HG03039 (cell line): Measurements from ENCODE around the gene VAV1.
"Not testable (repeated sequence)": the region's sequence is repeated elsewhere in the genome, so short reads cannot be mapped to it uniquely, and the experiment has no call there.

Experiments
- ATAC-seq: cut with Tn5 transposase; IDR thresholded peaks from one replicate; pipeline ENCODE4 v1.9.1; 2021; ENCODE audit warnings: mild to moderate bottlenecking, moderate library complexity; ENCODE audit not compliant: unreplicated experiment

The VAV1 gene

DNA sequence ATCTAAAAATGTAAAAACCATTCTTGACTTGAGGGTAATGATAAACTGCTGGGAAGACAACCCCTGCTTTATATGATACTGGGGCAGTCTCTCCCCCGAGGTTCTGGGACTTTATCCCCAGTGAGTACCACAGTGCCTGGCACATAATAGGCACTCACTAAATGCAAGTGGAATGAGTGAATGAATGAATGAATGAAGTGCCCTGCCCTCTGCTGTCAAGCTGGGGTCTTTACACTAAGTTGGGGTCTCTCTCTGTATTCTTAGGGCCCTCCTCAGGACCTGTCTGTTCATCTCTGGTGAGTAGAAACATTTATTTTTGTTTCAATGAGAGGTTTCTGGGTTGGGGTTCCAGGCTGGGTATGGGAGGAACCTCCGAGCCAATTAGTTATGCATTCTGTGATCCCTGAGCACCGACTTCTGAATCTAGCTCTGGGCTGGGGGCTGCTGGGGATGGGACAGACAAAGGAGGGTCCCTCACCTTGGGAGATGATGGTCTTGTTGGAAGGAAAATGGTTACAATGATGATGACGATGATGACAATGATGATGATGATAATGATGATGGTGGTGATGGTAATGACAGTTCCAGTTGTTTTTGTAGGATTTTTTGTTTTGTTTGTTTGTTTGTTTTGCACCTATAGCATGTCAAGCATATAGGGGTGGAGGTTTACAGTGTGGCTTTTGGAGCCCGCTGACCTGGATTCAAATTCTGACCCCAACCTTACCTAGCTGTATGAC lies 70.5 kb downstream of the VAV1 start:
- ATAC-seq, result no peak

GRCh38 chr19:6847828-6848200 lies 75.3 kb downstream of the VAV1 start:
- no peak for ATAC-seq

DNA sequence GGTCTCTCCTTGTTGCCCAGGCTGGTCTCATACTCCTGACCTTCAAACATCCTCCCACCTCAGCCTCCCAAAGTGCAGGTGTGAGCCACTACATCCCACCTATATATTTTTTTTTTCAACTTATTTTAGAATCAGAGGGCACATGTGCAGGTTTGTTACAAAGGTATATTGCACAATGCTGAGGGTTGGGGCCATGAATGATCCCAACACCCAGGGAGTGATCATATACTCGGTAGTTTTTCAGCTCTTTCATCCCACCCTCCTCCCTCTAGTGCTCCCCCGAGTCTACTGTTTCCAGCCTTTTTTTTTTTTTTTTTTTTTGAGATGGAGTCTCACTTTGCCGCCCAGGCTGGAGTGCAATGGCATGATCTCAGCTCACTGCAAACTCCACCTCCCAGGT lies 76.5 kb downstream of the VAV1 start:
- ATAC-seq, result no peak

- no peak for ATAC-seq
Measured at GRCh38 chr19:6849876-6850275, 77.4 kb downstream of the VAV1 start.

DNA sequence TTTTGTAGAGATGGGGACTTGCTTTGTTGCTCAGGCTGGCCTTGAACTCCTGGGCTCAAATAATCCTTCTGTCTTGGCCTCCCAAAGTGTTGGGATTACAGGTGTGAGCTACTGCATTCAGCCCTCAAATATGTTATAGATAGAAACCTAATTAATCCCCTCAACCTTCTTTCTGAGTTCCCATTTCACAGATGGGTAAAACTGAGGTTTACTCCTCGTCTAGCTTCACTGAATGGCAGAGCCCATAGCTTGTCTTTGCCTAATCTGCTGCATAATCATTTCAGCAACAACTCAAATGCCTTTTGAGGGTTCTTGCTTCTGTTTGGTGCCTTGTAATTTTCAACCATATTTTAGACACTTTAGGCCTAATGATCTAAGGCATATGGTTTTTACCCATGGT lies 78.9 kb downstream of the VAV1 start:
- no peak for ATAC-seq

DNA sequence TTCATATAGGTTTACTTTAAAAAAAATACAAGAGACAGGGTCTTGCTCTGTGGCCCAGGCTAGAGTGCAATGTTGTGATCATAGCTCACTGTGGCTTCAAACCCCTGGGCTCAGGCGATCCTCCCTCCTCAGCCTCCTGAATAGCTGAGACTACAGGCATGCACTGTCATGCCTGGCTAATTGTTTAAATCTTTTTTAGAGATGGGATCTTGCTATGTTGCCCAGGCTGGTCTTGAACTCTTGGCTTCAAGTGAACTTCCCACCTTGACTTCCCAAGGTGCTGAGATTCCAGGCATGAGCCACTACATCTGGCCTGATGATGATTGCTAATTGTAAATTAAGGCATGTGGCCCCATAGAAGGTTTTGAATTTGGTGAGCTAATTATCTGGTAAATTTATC lies 79.5 kb downstream of the VAV1 start:
- ATAC-seq, result no peak

DNA sequence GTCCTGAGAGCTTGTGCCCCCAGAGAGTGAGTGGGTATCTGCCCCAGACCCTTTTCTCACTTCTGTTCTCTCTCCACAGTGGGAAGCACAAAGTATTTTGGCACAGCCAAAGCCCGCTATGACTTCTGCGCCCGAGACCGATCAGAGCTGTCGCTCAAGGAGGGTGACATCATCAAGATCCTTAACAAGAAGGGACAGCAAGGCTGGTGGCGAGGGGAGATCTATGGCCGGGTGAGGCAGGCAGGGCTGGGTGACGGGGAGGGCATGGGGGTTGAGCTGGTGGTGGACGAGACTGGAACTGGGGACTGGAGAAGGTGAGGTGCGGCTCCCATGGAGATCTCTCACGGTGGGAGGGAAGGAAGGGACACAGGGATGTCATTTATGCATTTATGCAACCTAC lies 81.4 kb downstream of the VAV1 start:
- ATAC-seq, result no peak

GRCh38 chr19:6854758-6855157 lies 82.2 kb downstream of the VAV1 start:
- no peak for ATAC-seq

GRCh38 chr19:6856749-6857372 lies 84.4 kb downstream of the VAV1 start:
- no peak for ATAC-seq

DNA sequence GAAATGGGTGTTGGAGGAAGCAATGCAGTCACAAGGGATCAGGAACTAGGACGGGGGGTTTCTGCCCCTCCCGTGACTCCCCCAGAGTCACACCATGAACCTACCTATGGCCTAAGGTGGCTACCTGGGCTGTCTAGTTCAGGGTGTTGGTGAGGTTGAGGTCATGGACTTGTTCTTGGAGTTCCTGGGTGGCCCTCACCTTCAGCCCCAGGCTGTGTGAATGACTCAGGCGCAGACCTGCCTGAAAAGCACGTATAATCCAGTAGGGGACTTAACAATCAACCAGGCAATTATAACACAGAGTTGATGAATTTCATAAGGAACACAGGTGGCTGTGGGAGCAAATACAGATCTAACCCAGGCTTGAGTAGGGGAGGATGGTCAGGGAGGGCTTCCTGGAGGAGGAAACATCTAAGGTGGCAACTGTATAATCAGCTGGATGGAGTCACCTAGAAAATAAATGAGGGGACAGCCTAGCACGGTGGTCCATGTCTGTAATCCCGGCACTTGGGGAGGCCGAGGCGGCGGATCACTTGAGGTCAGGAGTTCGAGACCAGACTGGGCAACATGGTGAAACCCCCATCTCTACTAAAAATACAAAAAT lies 89.3 kb downstream of the VAV1 start:
- no peak for ATAC-seq

DNA sequence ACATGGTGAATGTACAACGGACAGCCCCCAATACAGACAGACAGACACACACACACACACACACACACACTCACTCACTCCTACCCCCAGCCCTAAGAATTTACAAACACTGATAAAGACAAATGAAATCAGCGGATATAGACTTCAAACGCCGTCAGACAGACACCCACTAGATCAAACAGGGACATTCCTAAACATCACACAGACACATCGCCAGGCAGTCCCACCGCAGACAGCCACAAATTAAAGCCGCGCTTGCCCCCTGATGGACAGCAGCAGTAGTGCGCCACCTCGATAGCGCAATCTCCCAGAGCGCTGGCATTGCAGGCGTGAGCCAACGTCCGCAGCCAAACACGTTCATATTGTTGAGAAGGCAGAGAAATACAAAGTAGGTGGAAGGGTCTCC lies 90.2 kb downstream of the VAV1 start:
- ATAC-seq, result peak; percentile 57

DNA sequence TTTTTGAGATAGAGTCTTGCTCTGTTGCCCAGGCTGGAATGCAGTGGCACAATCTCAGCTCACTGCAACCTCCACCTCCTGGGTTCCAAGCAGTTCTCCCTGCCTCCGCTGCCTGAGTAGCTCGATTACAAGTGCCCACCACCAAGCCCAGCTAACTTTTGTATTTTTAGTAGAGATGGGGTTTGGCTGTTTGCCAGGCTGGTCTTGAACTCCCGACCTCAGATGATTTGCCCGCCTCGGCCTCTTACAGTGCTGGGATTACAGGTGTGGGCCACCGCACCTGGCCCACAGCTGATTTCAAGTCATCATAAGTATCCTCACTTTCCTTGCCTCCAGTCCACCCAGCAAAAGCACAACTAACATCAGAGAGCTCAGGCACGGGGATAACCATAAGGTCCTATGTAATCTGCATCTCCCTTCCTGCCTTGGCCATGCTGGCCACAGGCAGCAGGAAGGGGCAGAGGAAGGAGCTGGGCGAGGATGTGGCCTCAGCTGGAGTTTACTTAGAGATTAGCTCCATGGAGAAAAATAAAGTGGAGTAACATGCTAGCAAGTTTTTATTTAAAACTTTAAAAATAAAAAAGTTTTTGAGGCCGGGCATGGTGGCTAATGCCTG lies 91.9 kb downstream of the VAV1 start:
- ATAC-seq, result no peak

DNA sequence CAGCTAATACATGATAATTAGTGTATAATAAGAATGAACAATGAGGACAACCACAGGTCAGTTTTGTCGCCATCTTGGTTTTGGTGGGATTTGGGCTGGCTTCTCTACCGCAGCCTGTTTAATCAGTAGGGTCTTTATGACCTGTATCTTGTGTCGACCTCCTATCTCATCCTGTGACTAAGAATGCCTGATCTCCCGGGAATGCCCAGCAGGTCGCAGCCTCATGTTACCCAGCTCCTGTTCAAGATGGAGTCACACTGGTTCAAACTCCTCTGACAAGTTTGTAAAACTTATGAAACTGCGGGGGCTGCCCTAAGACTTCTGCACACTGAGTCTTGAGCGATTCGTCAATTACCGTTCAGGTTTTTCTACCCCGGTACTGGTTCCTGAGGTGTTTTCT lies 93.3 kb downstream of the VAV1 start:
- ATAC-seq, result no peak

DNA sequence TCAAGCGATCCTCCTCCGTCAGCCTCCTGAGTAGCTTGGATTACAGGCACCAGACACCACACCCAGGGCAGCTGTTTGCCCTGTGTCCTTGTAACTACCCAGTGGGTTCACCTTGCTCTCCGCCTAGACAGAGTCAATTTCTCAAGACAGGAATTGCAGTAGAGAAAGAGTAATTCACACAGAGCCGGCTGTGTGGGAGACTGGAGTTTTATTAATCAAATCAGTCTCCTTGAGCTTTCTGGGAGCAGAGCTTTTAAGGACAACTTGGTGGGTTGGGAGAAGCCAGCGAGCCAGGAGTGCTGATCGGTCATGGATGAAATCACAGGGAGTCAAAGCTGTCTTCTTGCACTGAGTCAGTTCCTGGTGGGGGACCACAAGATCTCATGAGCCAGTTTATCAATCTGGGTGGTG lies 94.2 kb downstream of the VAV1 start:
- no peak for ATAC-seq

DNA sequence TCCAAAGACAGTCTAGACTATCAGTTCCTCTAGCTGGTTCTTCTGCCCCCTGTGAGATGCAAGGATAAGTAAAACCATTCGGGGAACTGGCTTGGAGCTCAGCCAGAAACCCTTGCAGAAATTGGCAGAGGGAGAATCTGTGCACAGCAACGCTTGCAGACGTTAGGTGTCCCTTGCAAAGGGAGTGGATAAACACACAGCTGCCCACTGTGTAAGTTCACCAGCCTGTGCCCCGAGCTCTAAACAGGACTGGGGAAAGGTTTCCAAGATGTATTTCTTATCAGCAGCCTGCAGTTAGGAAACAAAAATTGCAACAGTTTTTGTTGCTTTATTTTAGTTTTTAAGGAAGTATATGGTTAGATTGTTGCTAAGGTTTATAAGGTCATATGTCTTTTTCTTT lies 95.8 kb downstream of the VAV1 start:
- ATAC-seq, result no peak

DNA sequence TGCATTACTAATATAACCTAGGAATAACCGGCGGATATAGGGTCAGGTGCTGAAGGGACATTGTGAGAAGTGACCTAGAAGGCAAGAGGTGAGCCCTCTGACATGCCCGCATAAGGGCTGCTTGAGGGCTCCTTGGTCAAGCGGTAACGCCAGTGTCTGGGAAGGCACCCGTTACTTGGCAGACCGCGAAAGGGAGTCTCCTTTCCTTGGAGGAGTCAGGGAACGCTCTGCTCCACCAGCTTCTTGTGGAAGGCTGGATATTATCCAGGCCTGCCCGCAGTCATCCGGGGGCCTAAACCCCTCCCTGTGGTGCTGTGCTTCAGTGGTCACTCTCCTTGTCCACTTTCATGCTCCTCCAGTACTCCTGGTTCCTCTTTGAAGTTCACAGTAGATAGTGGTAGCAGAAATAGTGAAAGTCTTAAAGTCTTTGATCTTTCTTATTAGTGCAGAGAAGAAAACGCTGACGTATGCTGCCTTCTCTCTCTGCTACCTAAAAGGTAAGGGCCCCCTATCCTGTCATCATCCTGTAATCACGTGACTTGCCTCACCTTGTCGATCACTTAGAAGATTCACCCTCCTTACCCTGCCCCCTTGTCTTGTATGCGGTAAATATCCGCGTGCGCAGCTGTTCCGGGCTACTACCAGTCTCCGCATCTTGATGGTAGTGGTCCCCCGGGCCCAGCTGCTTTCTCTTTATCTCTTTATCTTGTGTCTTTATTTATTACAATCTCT lies 96.8 kb downstream of the VAV1 start:
- not testable (repeated sequence) for ATAC-seq

DNA sequence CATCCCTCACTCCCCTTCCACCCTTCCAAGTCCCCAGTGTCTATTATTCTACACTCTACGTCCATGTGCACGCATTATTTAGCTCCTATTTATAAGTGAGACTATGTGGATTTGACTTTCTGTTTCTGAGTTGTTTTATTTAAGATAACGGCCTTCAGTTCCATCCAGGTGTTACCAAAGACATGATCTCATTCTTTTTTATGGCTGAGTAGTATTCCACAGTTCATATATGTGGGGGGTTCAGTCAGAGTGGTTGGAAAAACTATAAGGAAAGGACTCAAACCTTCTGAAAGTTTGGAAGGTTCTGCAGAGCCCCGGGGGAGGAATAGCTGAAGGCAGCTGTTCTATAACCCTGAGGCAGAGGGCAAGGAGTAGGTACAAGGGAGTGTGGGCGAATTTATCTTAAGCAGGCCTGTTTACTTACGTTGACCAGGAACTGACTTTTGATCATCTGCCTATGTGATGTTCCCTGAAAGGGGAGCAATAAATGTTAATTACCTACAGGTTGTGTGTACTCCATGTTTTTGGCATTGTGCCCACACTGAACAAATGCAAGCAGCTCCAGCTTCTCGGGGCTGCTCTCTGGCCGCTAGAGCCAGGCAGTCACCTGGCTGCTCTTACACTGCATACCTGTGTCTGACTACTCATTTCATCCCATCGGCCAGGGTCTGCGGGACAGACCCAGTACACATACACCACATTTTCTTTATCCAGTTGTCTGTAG lies 101.4 kb downstream of the VAV1 start:
- no peak for ATAC-seq

- ATAC-seq, result no peak
Measured at GRCh38 chr19:6875218-6875617, 102.7 kb downstream of the VAV1 start.

DNA sequence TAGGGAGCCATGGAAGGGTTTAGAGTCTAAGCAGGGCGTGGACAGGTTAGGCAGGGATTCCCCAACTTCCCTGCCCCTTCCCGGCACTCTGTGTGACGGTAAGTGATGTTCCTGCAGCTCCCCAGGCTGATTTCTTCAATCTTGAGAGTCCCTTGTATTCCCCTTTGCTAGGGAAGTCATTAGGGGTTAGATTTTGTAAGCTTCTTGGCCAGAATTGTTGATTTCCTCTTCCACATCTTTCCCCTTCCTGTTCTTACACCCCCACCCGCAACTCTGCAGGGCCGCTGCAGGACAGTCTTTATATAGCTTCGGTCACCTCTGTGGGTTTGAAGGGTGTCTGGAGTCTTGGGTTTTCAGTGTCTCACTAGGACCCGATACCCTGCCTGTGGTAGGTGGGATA lies 104.2 kb downstream of the VAV1 start:
- no peak for ATAC-seq

DNA sequence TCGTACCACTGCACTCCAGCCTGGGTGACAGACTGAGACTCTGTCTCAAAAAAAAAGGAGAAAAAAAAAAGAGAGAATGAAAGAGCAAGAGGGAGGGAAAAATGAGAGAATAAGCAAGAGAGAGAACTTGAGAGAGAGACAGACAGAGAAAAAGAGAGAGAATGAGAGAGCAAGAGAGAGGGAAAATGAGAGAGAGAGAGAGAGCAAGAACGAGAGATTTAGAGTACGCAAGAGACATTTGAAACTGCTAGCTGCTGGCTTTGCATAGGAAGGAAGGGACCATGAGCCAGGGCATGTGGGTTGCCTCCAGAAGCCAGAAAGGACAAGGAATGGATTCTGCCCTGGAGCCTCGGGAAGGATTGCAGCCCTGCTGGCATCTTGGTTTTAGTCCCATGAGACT lies 105.3 kb downstream of the VAV1 start:
- ATAC-seq, result no peak
